ENCODE data around the gene FHIT.

The FHIT gene

DNA sequence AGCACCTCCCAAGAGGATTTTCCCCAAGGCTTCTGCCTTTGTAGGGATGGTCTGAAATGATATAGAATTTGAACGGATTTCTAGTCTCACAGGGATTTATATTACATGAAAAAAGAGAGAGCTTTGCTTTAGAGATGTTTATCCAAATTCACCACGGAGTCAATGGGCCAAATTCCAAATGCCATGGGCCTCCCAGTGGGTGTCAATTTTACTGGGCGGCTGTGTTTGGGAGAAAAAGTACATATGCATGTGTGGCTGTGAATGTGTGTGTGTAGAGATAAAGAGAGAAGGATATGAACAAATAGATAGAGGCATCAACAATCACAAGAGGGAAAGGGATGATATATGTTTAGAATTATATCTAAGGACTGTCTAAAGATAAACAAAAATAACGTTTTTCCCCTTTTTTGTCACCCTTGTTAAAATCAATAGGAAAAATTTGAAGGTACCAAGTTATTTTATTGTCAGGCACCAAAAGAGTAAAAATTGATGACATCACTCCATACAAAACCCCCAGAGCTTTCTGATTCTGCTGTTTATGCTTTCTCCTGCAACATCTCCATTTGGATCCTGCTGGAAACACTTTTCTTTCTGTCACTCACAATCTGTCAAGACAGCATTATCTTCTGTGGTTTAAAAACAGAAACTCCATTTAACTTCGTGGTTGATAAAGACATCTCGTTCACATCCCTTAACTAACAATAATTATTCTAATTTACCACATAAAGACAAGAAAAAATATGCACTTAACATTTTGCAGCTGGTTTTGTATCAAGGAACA, 160.7 kb downstream of the FHIT start:
- H3K4me3 Mint-ChIP-seq: no peak overlapping the region
- DNase-seq: no peak
- H3K4me1 Mint-ChIP-seq: no peaks in the 10 kb centered on the region
- no peaks in the 10 kb centered on the region for H3K27me3 Mint-ChIP-seq (ENCODE audit: low read depth, poor library complexity)
- no peaks in the 10 kb centered on the region for H3K9me3 Mint-ChIP-seq
- TF ChIP-seq, protein P1, sequence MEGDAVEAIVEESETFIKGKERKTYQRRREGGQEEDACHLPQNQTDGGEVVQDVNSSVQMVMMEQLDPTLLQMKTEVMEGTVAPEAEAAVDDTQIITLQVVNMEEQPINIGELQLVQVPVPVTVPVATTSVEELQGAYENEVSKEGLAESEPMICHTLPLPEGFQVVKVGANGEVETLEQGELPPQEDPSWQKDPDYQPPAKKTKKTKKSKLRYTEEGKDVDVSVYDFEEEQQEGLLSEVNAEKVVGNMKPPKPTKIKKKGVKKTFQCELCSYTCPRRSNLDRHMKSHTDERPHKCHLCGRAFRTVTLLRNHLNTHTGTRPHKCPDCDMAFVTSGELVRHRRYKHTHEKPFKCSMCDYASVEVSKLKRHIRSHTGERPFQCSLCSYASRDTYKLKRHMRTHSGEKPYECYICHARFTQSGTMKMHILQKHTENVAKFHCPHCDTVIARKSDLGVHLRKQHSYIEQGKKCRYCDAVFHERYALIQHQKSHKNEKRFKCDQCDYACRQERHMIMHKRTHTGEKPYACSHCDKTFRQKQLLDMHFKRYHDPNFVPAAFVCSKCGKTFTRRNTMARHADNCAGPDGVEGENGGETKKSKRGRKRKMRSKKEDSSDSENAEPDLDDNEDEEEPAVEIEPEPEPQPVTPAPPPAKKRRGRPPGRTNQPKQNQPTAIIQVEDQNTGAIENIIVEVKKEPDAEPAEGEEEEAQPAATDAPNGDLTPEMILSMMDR (IDR thresholded peaks at IDR 0.05): no peak
- H3K27ac Mint-ChIP-seq: no peak overlapping the region
- H3K36me3 Mint-ChIP-seq (ENCODE audit: low read depth): no peaks in the 10 kb centered on the region

DNA sequence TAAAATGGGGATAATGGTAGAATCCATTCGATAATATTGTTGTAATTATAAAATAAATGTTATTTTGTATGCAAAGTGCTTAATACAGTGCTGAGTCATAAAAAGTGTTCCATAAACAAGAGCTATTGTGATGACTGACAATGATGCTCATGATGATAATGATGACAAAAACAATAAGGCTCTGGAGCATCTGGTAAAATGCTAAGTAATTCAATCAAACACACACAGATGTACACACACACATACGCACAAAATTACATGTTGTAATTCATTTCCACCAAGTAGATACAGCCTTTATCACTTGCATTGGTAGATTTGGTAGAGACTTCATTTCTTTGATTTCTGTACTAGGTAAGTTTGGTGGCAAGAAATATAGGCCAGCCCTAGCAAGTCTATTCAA, 163.8 kb downstream of the FHIT start:
- Mint-ChIP-seq H3K9me3 (peaks cover 7% of the 10 kb centered on the region), H3K27ac (no peak overlapping the region), H3K4me3 (no peak overlapping the region), H3K27me3 (ENCODE audit: low read depth, poor library complexity) (no peaks in the 10 kb centered on the region), H3K4me1 (no peaks in the 10 kb centered on the region), H3K36me3 (ENCODE audit: low read depth) (peaks cover 4% of the 10 kb centered on the region)
- TF ChIP-seq, protein P1 (IDR thresholded peaks at IDR 0.05): no peak
- no peak for DNase-seq

DNA sequence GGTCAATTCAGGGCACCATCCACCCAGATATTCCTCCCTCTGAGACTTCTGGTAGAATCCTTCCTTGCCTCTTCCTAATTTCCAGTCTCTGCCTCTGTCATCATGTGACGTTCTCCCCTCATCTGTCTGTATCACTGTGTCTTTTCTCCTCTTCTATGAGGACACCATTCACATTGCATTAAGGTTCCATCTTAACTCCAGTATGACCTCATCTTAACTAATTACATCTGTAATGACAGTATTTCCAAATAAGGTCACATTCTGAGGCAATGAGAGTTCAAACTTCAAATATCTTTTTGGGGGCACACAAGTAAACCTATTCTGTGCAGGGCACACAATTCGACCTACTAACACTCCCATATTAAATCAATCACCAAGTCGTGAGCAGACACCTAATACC, 169.7 kb downstream of the FHIT start:
- Mint-ChIP-seq H3K36me3 (ENCODE audit: low read depth) (peaks cover 4% of the 10 kb centered on the region), H3K4me1 (peaks cover 32% of the 10 kb centered on the region), H3K9me3 (peaks cover 7% of the 10 kb centered on the region), H3K27me3 (ENCODE audit: low read depth, poor library complexity) (no peaks in the 10 kb centered on the region), H3K4me3 (no peak overlapping the region), H3K27ac (peak overlapping the region; percentile 12)
- no peak for DNase-seq
- TF ChIP-seq, protein P1 (IDR thresholded peaks at IDR 0.05): no peak

DNA sequence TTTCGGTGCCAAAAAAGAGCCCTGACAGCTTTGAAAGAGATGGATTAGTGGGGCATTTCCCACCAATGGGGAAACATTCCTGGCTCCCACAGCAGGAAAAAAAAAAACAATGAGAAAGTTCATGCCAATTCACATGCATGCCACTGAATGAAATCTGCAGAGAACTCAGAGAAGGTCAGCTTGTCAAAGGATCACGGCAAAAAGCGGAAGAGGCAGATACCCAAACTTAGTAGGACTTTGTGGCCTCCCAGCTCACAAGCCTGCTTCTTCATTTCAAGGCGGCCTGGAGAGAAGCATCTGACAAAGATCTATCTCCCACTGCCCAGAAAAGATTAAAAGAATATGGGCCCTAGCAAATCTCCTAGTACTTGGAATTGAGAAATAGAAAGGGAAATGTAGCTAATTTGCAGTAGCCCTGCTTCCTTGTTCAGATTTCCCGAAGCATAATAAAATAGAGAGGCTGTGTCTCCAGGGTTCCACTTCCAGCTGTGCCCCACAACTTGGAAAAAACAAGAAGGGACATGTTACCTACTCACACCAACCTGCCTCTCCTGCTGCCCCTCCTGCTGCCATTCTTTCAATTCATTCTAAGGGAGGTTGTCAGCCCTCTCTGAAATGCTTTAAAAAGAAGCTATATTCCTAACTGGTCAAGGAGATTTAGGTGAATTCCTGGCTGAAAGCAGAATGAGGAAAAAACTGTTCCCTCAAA, 170.4 kb downstream of the FHIT start:
- peaks cover 7% of the 10 kb centered on the region for H3K9me3 Mint-ChIP-seq
- H3K27ac Mint-ChIP-seq: peak overlapping the region; percentile 9
- H3K4me1 Mint-ChIP-seq: peaks cover 32% of the 10 kb centered on the region
- peaks cover 4% of the 10 kb centered on the region for H3K36me3 Mint-ChIP-seq (ENCODE audit: low read depth)
- no peak for DNase-seq
- H3K4me3 Mint-ChIP-seq: no peak overlapping the region
- TF ChIP-seq, protein P1 (IDR thresholded peaks at IDR 0.05): no peak
- H3K27me3 Mint-ChIP-seq (ENCODE audit: low read depth, poor library complexity): no peaks in the 10 kb centered on the region

DNA sequence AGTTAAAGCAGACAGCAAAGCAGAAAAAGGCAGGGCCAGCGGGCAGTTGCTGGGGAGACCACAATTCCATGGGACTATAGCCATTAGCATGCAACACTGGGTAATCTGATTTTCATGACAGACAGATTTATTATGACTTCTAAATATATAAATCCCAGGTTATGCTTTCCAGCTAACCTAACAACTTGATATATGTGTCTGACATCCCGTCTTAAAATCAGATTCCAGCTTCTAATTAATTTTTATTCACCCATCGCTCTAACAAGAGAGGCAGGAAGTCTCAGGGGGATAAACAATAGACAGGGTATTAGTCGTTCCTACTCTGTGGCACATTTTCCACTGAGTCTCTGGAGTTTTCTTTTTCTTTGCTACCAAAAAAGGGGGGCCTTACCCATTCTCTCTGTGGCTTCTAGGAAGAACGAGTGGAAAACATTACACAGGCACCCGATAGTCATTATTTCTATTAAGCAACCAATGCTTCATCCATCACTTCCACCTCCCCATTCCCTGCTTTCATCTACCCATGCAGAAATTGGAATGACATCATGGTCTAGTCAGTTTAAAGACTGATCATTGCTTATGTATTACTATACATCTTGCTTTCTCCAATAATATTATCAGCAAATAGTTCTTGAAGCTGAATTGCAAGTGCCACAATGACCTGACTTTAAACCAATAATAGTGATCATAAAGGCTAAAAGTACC, 173.1 kb downstream of the FHIT start:
- Mint-ChIP-seq H3K4me3 (no peak overlapping the region), H3K4me1 (peaks cover 42% of the 10 kb centered on the region), H3K36me3 (ENCODE audit: low read depth) (no peaks in the 10 kb centered on the region), H3K27me3 (ENCODE audit: low read depth, poor library complexity) (no peaks in the 10 kb centered on the region), H3K27ac (no peak overlapping the region), H3K9me3 (no peaks in the 10 kb centered on the region)
- DNase-seq: no peak
- TF ChIP-seq, protein P1 (IDR thresholded peaks at IDR 0.05): no peak
